ENCODE data around the gene NFE2.

Gene NFE2

DNA sequence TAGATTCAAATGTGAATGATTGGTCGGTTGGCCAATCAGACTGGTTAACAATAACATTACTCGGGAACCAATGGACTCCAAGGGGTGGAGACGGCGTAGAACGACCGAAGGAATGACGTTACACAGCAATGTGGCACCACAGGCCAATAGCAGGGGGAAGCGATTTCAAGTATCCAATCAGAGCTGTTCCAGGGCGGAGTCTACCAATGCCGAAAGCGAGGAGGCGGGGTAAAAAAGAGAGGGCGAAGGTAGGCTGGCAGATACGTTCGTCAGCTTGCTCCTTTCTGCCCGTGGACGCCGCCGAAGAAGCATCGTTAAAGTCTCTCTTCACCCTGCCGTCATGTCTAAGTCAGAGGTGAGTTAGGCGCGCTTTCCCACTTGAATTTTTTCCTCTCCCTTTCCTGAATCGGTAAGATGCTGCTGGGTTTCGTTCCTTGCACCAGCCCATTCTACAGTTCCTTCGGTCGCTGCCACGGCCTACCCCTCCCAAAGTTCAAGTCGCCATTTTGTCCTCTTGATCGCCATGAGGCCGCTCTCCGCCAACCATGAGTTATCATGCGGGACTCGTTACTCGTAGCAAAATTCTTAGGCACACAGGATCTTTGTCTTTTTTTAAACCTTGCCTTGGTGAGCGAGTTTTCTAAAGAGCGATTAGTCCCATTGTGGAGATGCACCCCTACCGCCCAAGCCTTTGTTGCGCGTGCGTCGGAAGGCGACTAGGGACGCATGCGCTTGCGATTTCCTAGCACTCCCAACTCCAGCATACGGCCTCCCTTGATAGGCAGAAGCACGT lies 20.2 kb downstream of the NFE2 start, which contains the start of gene HNRNPA1:
TSS of gene HNRNPA1 (plus strand) at position 259 of the 793 bp plus-strand sequence. CDS start at position 341, 82 bp downstream.
- Histone ChIP-seq H3K9me3 (ENCODE audit: control insufficient read depth, low read length) (no peaks in the 10 kb centered on the region), H3K27ac (ENCODE audit: low read depth, low read length, severe bottlenecking) (peak within 1 kb of the TSS; percentile 96), H3K4me1 (ENCODE audit: control insufficient read depth, insufficient read depth, low read length, poor library complexity, severe bottlenecking) (peaks cover 17% of the 10 kb centered on the region), H3K36me3 (ENCODE audit: control insufficient read depth, insufficient read depth, low read length) (peaks cover 55% of the 10 kb centered on the region), H3K4me3 (ENCODE audit: extremely low read depth, insufficient read depth, low read length, poor library complexity, severe bottlenecking) (peak within 1 kb of the TSS; percentile 74)
- 0 to 1% methylated on average over 45 to 46 of the region's 48 CpGs for WGBS, 2 experiments (ENCODE audit: insufficient coverage in 2 of 2)

DNA sequence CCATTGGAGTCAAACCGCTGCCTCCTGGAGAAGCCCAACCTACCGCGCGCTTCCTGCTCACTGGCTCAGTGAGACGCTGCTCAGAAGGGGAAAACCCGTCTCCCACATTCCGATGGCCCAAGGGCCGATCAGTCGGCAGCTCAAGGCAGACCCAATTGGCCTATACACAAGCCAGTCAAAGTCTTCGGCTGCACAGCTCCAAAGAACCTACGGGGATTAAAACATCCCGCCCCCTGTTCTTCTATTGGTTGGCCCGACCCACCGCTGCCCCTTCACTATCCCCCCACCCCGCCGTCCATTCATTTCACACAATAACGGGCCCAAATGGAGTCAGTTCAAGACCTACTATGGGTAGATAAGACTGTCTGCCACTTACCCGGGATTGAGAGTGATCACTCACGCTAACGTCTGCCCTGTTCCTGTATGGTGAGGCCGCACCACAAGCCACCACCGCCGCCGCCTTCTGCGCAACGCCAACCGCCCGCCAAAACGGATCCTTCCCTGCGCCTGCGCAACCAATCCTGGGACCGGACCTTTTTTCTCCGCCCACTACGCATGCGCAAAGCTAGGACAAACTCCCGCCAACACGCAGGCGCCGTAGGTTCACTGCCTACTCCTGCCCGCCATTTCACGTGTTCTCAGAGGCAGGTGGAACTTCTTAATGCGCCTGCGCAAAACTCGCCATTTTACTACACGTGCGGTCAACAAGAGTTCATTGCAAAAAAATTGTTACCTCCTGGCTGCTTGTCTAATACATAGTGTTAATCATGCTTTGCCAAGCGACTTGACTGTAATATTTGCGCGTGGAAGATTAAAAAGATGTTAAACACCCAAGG lies 21.0 kb downstream of the NFE2 start, which contains the start of gene CBX5:
TSS of gene CBX5 (minus strand) at position 491 of the 836 bp plus-strand sequence. CDS start 22,472 bp downstream, outside the sequence.
- 0% methylated on average over 40 to 42 of the region's 49 CpGs for WGBS, 2 experiments (ENCODE audit: insufficient coverage in 2 of 2)
- Histone ChIP-seq H3K4me1 (ENCODE audit: control insufficient read depth, insufficient read depth, low read length, poor library complexity, severe bottlenecking) (peaks cover 17% of the 10 kb centered on the region), H3K27ac (ENCODE audit: low read depth, low read length, severe bottlenecking) (peak within 1 kb of the TSS; percentile 96), H3K9me3 (ENCODE audit: control insufficient read depth, low read length) (no peaks in the 10 kb centered on the region), H3K36me3 (ENCODE audit: control insufficient read depth, insufficient read depth, low read length) (peaks cover 49% of the 10 kb centered on the region), H3K4me3 (ENCODE audit: extremely low read depth, insufficient read depth, low read length, poor library complexity, severe bottlenecking) (peak within 1 kb of the TSS; percentile 74)

DNA sequence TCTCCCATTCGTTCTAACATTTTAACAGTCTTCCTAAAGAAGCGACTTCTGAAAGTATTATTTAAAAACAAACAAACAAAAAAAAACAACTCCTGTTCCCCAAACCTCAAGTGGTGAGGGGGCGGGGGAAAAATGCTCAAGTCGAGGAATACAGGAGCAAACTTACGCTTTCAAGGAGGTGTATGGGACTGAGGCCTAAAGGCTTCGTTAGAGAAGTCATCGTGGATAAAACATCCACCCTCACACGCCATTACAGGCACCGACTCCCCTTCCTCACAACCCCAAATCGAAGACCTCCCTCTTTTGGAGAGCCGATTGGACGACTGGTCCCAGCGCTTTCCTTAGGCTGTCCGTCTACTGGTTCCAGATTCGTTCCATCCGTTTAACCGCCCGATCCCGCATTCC lies 21.6 kb downstream of the NFE2 start:
- 0 to 2% methylated on average over 13 to 15 of the region's 19 CpGs for WGBS, 2 experiments (ENCODE audit: insufficient coverage in 2 of 2)
- peak overlapping the region; percentile 96 for H3K27ac ChIP-seq (ENCODE audit: low read depth, low read length, severe bottlenecking)
- no peaks in the 10 kb centered on the region for H3K9me3 ChIP-seq (ENCODE audit: control insufficient read depth, low read length)
- peaks cover 16% of the 10 kb centered on the region for H3K4me1 ChIP-seq (ENCODE audit: control insufficient read depth, insufficient read depth, low read length, poor library complexity, severe bottlenecking)
- H3K36me3 ChIP-seq (ENCODE audit: control insufficient read depth, insufficient read depth, low read length) = peaks cover 50% of the 10 kb centered on the region
- H3K4me3 ChIP-seq (ENCODE audit: extremely low read depth, insufficient read depth, low read length, poor library complexity, severe bottlenecking) = peak overlapping the region; percentile 74

DNA sequence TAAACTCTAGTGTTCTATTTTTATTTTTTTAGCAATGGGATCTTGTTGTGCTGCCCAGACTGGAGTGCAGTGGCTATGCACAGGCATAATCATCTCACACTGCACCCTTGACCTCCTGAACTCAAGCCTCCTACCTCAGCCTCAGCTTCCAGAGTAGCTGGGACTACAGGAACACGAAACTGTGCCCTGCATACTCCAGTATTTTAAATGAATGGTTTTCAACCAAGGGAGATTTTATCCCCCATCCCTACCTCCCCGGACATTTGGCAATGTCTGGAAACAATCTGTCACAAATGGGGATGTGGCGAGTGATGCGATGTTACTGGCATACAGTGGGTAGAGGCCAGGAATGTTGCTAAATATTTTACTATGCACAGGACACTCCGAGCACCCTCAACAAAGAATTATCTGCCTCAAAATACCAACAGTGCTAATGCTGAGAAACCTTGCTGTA lies 23.0 kb downstream of the NFE2 start:
- H3K4me3 ChIP-seq (ENCODE audit: extremely low read depth, insufficient read depth, low read length, poor library complexity, severe bottlenecking) = peak overlapping the region; percentile 74
- peaks cover 13% of the 10 kb centered on the region for H3K4me1 ChIP-seq (ENCODE audit: control insufficient read depth, insufficient read depth, low read length, poor library complexity, severe bottlenecking)
- WGBS, 2 experiments (ENCODE audit: insufficient coverage in 2 of 2) = 80 to 100% methylated on average over 1 to 3 of the region's 5 CpGs
- H3K36me3 ChIP-seq (ENCODE audit: control insufficient read depth, insufficient read depth, low read length) = peaks cover 50% of the 10 kb centered on the region
- peak overlapping the region; percentile 96 for H3K27ac ChIP-seq (ENCODE audit: low read depth, low read length, severe bottlenecking)
- no peaks in the 10 kb centered on the region for H3K9me3 ChIP-seq (ENCODE audit: control insufficient read depth, low read length)

DNA sequence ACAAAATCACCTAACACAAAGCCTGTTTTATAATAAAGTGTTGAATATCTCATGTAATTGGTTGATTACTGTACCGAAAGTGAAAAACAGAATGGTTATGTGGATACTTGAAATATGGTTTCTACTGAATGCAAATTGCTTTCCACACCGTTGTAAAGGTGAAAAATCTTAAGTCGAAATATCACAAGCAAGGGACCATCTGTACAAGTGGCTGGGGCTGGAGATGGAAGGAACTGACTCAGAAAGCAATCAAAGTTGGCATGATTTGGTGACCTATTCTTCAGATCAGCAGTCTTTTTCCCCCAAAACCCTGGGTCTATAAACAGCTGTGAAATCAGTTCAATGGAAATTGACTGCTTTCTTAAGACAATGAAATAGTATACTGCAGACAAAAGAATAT lies 24.4 kb downstream of the NFE2 start:
- Histone ChIP-seq H3K4me3 (ENCODE audit: extremely low read depth, insufficient read depth, low read length, poor library complexity, severe bottlenecking) (no peak overlapping the region), H3K4me1 (ENCODE audit: control insufficient read depth, insufficient read depth, low read length, poor library complexity, severe bottlenecking) (peaks cover 13% of the 10 kb centered on the region), H3K27ac (ENCODE audit: low read depth, low read length, severe bottlenecking) (no peak overlapping the region), H3K36me3 (ENCODE audit: control insufficient read depth, insufficient read depth, low read length) (peaks cover 47% of the 10 kb centered on the region), H3K9me3 (ENCODE audit: control insufficient read depth, low read length) (no peaks in the 10 kb centered on the region)
- WGBS, 2 experiments (ENCODE audit: insufficient coverage in 2 of 2) = 95 to 100% methylated on average over 3 of the region's 3 CpGs

DNA sequence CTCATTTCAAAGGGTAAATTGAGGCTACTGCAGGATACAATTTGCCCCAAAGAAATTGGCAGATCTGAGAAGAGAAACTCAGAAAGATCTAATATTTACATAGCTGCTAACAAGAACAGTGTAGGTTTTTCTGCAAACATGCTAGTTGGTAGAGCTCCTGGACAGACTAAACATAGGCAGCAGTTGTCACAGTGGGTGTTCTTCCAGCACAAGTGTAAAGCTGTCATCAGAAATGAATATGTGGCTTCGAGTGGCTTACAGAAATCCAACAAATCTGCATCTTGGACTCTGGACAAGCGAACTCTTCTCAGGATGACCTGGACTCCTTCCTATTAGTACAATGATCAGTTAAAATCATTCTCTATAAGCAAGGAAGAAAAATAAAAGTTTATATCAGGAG lies 26.8 kb downstream of the NFE2 start:
- Histone ChIP-seq H3K4me1 (ENCODE audit: control insufficient read depth, insufficient read depth, low read length, poor library complexity, severe bottlenecking) (peaks cover 13% of the 10 kb centered on the region), H3K4me3 (ENCODE audit: extremely low read depth, insufficient read depth, low read length, poor library complexity, severe bottlenecking) (no peak overlapping the region), H3K9me3 (ENCODE audit: control insufficient read depth, low read length) (no peaks in the 10 kb centered on the region), H3K36me3 (ENCODE audit: control insufficient read depth, insufficient read depth, low read length) (peaks cover 51% of the 10 kb centered on the region), H3K27ac (ENCODE audit: low read depth, low read length, severe bottlenecking) (no peak overlapping the region)
- 100% methylated on average over 1 to 2 of the region's 2 CpGs for WGBS, 2 experiments (ENCODE audit: insufficient coverage in 2 of 2)

DNA sequence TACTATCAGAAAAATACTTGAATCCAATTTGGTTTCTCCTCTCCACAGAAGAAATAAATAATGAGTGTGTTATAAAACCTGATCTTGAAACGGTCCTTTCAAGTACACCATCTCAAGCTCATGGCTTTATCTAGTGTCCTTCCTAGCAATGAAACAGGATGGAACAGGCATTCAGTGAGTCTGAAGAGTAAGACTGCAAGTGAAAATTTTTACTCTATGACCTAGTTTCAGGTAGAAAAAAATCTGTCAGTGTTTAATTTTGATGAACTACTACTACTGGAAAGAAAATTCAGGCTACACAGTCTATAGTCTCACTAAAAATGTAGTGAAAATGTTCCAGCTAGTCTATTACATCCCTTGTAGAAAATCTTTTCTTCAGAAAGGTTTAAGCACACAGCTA lies 28.6 kb downstream of the NFE2 start:
- Histone ChIP-seq H3K36me3 (ENCODE audit: control insufficient read depth, insufficient read depth, low read length) (peaks cover 62% of the 10 kb centered on the region), H3K4me1 (ENCODE audit: control insufficient read depth, insufficient read depth, low read length, poor library complexity, severe bottlenecking) (peaks cover 6% of the 10 kb centered on the region), H3K9me3 (ENCODE audit: control insufficient read depth, low read length) (no peaks in the 10 kb centered on the region), H3K27ac (ENCODE audit: low read depth, low read length, severe bottlenecking) (no peak overlapping the region), H3K4me3 (ENCODE audit: extremely low read depth, insufficient read depth, low read length, poor library complexity, severe bottlenecking) (no peak overlapping the region)
- no CpG with 5 or more reads among the region's 1 CpG for WGBS, 2 experiments (ENCODE audit: insufficient coverage in 2 of 2)

DNA sequence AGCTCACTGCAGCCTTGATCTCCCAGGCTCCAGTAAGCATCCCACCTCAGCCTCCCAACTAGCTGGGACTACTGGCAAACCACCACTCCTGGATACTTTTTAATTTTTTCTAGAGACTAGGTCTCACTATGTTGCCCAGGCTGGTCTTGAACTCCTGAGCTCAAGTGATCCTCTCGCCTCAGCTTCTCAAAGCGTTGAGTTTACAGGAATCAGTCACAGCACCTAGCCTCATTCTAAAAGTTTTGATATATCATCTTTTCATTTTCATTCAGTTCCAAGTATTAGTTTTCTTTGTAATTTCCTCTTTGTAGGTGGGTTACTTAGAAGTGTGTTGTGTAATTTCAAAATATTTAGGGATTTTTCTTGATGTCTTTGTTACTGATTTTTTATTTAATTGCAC lies 30.5 kb downstream of the NFE2 start:
- Histone ChIP-seq H3K4me3 (ENCODE audit: extremely low read depth, insufficient read depth, low read length, poor library complexity, severe bottlenecking) (no peak overlapping the region), H3K4me1 (ENCODE audit: control insufficient read depth, insufficient read depth, low read length, poor library complexity, severe bottlenecking) (no peaks in the 10 kb centered on the region), H3K9me3 (ENCODE audit: control insufficient read depth, low read length) (no peaks in the 10 kb centered on the region), H3K36me3 (ENCODE audit: control insufficient read depth, insufficient read depth, low read length) (peaks cover 50% of the 10 kb centered on the region), H3K27ac (ENCODE audit: low read depth, low read length, severe bottlenecking) (no peak overlapping the region)
- 80 to 100% methylated on average over 1 of the region's 2 CpGs for WGBS, 2 experiments (ENCODE audit: insufficient coverage in 2 of 2)

DNA sequence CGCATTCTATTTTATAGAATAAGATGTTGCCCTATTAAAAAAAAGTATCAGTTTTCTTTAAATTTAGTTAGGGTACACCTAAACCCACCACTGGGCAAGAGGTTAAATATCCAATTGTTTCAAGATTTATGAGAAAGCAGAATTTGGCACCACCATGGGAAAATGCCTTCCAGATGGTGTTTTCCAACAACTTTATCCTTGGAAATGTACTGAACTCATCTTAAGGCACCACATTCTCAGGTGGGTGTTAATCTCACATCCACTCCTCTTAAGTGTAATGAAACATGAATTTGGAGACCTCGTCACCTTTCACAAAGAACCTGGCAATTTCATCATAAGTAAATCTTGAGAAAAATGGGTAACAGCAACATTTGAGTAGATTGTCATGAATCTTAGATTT lies 34.0 kb downstream of the NFE2 start:
- WGBS, 2 experiments (ENCODE audit: insufficient coverage in 2 of 2) = no CpG with 5 or more reads among the region's 2 CpGs
- Histone ChIP-seq H3K4me1 (ENCODE audit: control insufficient read depth, insufficient read depth, low read length, poor library complexity, severe bottlenecking) (peaks cover 15% of the 10 kb centered on the region), H3K36me3 (ENCODE audit: control insufficient read depth, insufficient read depth, low read length) (peaks cover 26% of the 10 kb centered on the region), H3K9me3 (ENCODE audit: control insufficient read depth, low read length) (no peaks in the 10 kb centered on the region), H3K27ac (ENCODE audit: low read depth, low read length, severe bottlenecking) (no peak overlapping the region), H3K4me3 (ENCODE audit: extremely low read depth, insufficient read depth, low read length, poor library complexity, severe bottlenecking) (no peak overlapping the region)

DNA sequence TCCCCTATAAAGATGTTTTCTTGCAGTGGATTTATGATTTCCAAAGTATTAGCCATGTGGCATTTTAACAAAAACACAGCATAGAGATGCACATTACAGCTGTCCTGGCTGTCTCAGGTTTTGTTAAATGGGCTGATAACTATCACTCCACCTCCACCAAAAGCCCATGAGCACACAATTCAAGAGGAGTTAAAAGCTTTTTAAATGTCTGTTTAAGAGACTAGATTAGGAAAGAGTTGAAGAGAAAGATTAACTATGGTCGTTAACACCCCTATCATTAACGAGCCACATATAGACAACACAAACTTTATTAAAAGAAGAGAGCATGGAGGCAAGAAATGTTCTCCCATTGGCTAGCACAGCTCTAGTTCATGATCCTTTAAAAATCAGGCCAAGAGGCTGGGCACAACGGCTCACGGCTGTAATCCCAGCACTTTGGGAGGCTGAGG lies 35.4 kb downstream of the NFE2 start:
- 86 to 93% methylated on average over 2 of the region's 4 CpGs for WGBS, 2 experiments (ENCODE audit: insufficient coverage in 2 of 2)
- no peaks in the 10 kb centered on the region for H3K9me3 ChIP-seq (ENCODE audit: control insufficient read depth, low read length)
- H3K4me1 ChIP-seq (ENCODE audit: control insufficient read depth, insufficient read depth, low read length, poor library complexity, severe bottlenecking) = peaks cover 29% of the 10 kb centered on the region
- no peak overlapping the region for H3K4me3 ChIP-seq (ENCODE audit: extremely low read depth, insufficient read depth, low read length, poor library complexity, severe bottlenecking)
- peak overlapping the region; percentile 41 for H3K27ac ChIP-seq (ENCODE audit: low read depth, low read length, severe bottlenecking)
- H3K36me3 ChIP-seq (ENCODE audit: control insufficient read depth, insufficient read depth, low read length) = peaks cover 24% of the 10 kb centered on the region
